T-helper 17 cell (primary cell): ENCODE data around the gene SF3B1. TPM values are rescaled to one million over a fixed set of nuclear protein-coding genes. Genes with fewer than 3 reads are reported as not detected.
"Not testable (repeated sequence)": the region's sequence is repeated elsewhere in the genome, so short reads cannot be mapped to it uniquely, and the experiment has no call there.

Experiments used
- ATAC-seq: fragments of 150-1000 bp; cut with Tn5 transposase; 2 replicates; pipeline ENCODE4 v1.10.0; 2021; ENCODE audit warnings: mild to moderate bottlenecking, moderate library complexity
- DNase-seq, 3 donors: peaks; one replicate each; pipeline versions ENCODE4 v3.0.0 to v3.0.0-alpha.2; 2020 to 2021
- H3K9me3 ChIP-seq: one replicate; pipeline ENCODE4 v1.7.0; 2013; ENCODE audit warnings: low read length, mild to moderate bottlenecking; ENCODE audit not compliant: control insufficient read depth, poor library complexity, severe bottlenecking
- H3K27ac Mint-ChIP-seq: one replicate; pipeline ENCODE4 v1.8.0; 2022; ENCODE audit warnings: mild to moderate bottlenecking, moderate library complexity, mixed read lengths
- H3K27me3 Mint-ChIP-seq: one replicate; pipeline ENCODE4 v1.8.0; 2022; ENCODE audit warnings: mixed read lengths
- H3K36me3 Mint-ChIP-seq: one replicate; pipeline ENCODE4 v1.8.0; 2022; ENCODE audit warnings: low read depth, mixed read lengths
- H3K4me1 Mint-ChIP-seq: one replicate; pipeline ENCODE4 v1.8.0; 2022; ENCODE audit warnings: mild to moderate bottlenecking, mixed read lengths
- H3K4me3 Mint-ChIP-seq: one replicate; pipeline ENCODE4 v1.8.0; 2022; ENCODE audit warnings: mild to moderate bottlenecking, moderate library complexity, mixed read lengths
- total RNA-seq, 4 donors: library from RNA in 2 of 4; stranded (reverse) in 2 of 4; gene quantifications; one replicate each; pipeline ENCODE4 v1.2.3 and lab custom pipeline; 2022 to 2026

Gene SF3B1
- total RNA-seq, 2 donors from 2014 or later, result 454 to 510 TPM

GRCh38 chr2:197359859-197360258, 75.0 kb downstream of the SF3B1 start:
- no peaks in the 10 kb centered on the region for H3K9me3 ChIP-seq
- H3K4me1 Mint-ChIP-seq, result peaks cover 16% of the 10 kb centered on the region
- ATAC-seq (no peak), DNase-seq (no peak)
- peak overlapping the region; percentile 75 for H3K27ac Mint-ChIP-seq
- H3K4me3 Mint-ChIP-seq, result no peak overlapping the region
- H3K27me3 Mint-ChIP-seq, result no peaks in the 10 kb centered on the region
- H3K36me3 Mint-ChIP-seq, result no peaks in the 10 kb centered on the region

GRCh38 chr2:197358931-197359330, 75.9 kb downstream of the SF3B1 start:
- no peaks in the 10 kb centered on the region for H3K9me3 ChIP-seq
- Mint-ChIP-seq H3K27me3 (no peaks in the 10 kb centered on the region), H3K36me3 (no peaks in the 10 kb centered on the region), H3K27ac (peak overlapping the region; percentile 75), H3K4me1 (peaks cover 16% of the 10 kb centered on the region), H3K4me3 (no peak overlapping the region)
- no peak for DNase-seq
- ATAC-seq, result no peak

DNA sequence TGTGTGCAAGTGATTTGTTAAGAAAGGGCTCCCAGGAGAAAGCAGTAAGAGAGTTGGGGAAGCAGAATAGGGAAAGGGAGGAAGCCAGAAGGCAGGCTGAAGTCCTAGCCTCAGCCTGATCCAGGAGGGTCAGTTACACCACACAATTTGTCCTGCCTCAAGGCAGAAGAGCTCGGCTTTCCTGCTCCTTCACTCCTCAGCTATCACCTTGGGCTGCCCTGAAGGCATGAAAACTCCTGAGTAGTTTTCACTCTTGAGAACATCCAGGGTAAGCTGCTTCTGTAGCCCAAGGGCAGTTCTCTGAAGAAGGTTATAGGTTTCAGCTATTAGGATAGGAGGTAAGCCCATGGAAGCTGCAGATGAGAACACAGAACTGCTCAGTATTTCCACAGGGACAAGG, 76.8 kb downstream of the SF3B1 start:
- ATAC-seq (no peak), DNase-seq (no peak)
- H3K27ac Mint-ChIP-seq, result no peak overlapping the region
- H3K36me3 Mint-ChIP-seq, result no peaks in the 10 kb centered on the region
- H3K4me1 Mint-ChIP-seq, result peaks cover 16% of the 10 kb centered on the region
- H3K4me3 Mint-ChIP-seq, result no peak overlapping the region
- H3K9me3 ChIP-seq, result no peaks in the 10 kb centered on the region
- H3K27me3 Mint-ChIP-seq, result no peaks in the 10 kb centered on the region

- DNase-seq (no peak), ATAC-seq (peak; percentile 71)
- Mint-ChIP-seq H3K36me3 (no peaks in the 10 kb centered on the region), H3K4me1 (peaks cover 16% of the 10 kb centered on the region), H3K4me3 (no peak overlapping the region), H3K27me3 (no peaks in the 10 kb centered on the region), H3K27ac (no peak overlapping the region)
- H3K9me3 ChIP-seq, result no peaks in the 10 kb centered on the region
Observed at GRCh38 chr2:197356136-197356535, 78.7 kb downstream of the SF3B1 start.

DNA sequence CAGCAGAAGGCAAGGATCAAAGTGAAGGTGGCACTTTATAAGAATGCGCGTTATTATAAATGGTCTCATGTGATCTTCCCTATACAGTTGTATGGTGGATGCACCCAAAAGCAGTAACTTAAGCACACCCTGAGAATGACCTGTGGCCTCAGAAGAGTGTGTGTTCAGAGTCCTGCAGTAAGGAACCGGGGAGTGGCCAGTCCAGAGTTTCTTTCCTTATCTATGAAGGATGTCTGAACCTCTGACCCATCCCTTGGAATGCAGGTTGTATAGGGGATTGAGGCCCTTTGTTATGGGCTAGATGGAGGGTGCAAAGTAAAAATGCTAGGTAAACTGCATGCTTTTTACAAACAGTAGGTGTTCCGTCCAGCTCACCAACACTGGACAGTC, 80.7 kb downstream of the SF3B1 start:
- H3K36me3 Mint-ChIP-seq, result no peaks in the 10 kb centered on the region
- H3K27me3 Mint-ChIP-seq, result no peaks in the 10 kb centered on the region
- no peaks in the 10 kb centered on the region for H3K9me3 ChIP-seq
- H3K4me1 Mint-ChIP-seq, result peaks cover 16% of the 10 kb centered on the region
- ATAC-seq, result no peak
- H3K4me3 Mint-ChIP-seq, result no peak overlapping the region
- no peak for DNase-seq
- H3K27ac Mint-ChIP-seq, result no peak overlapping the region

DNA sequence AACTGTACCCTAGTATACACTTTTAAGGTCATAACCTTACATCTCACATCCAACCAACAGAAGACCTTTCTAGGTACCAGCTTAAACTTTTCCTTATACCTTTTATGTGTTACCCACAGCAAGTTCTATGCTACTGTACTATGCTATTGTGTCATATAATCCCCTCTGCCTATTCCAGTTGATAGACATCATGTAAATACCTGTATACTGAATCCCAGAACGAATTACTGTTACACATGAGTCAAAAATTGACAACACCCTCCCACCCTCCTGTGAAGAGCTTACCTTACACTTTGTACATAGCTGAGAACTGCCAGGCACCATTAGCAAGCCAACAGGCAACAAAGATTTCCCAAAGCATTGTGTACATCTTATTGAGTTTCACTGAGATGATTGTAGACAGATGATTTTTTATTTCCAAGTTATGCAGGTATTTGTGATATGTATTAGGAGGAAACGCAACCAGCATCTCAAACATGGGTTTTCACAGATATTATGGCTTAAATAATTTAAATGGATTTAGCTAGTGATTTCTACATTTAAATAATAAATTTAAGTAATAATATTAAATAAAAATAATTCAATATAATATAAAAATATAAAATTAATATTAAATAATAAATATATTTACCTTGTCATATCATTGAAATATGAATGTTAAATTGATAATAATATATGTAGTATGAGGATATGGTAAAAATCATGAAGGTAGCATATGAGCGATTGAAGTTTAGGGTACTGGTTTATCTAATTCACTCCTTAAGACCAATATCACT, 81.2 kb downstream of the SF3B1 start:
- H3K4me3 Mint-ChIP-seq, result no peak overlapping the region
- H3K4me1 Mint-ChIP-seq, result peaks cover 11% of the 10 kb centered on the region
- DNase-seq (no peak), ATAC-seq (no peak)
- H3K27me3 Mint-ChIP-seq, result no peaks in the 10 kb centered on the region
- H3K9me3 ChIP-seq, result no peaks in the 10 kb centered on the region
- no peaks in the 10 kb centered on the region for H3K36me3 Mint-ChIP-seq
- no peak overlapping the region for H3K27ac Mint-ChIP-seq

- ATAC-seq (no peak), DNase-seq (no peak)
- no peaks in the 10 kb centered on the region for H3K9me3 ChIP-seq
- Mint-ChIP-seq H3K27me3 (no peaks in the 10 kb centered on the region), H3K4me3 (no peak overlapping the region), H3K4me1 (peaks cover 6% of the 10 kb centered on the region), H3K27ac (no peak overlapping the region), H3K36me3 (no peaks in the 10 kb centered on the region)
Observed at GRCh38 chr2:197349699-197350098, 85.1 kb downstream of the SF3B1 start.

DNA sequence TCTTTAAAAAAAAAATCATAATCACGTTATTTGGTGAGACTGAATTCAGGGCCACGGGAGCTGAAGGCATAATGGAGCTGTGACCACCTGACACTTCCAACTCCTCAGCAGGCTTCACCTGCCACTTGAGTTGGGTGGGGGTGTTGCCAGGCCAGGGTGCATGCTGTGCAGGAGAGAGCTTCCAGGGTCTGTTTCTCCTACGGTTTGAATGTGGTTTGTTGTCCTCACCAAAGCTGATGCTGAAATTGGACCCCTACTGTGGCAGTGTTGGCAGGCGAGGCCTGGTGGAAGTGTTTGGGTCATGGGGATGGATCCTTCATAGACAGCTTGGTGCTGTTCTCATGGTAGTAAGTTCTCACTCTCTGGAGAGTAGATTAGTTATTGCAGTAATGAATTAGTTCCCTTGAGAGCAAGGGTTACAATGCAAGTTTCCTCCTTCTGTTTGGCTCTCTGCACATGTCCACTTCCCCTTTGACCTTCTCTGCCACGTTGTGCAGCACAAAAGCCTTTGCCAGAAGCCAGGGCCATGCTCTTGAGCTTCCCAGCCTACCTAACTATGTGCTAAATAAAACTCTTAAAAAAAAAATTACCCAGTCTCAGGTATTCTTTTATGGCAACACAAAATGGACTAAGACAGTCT, 86.0 kb downstream of the SF3B1 start:
- DNase-seq (no peak), ATAC-seq (no peak)
- Mint-ChIP-seq H3K36me3 (no peaks in the 10 kb centered on the region), H3K4me3 (no peak overlapping the region), H3K4me1 (peaks cover 6% of the 10 kb centered on the region), H3K27me3 (no peaks in the 10 kb centered on the region), H3K27ac (no peak overlapping the region)
- H3K9me3 ChIP-seq, result no peaks in the 10 kb centered on the region

DNA sequence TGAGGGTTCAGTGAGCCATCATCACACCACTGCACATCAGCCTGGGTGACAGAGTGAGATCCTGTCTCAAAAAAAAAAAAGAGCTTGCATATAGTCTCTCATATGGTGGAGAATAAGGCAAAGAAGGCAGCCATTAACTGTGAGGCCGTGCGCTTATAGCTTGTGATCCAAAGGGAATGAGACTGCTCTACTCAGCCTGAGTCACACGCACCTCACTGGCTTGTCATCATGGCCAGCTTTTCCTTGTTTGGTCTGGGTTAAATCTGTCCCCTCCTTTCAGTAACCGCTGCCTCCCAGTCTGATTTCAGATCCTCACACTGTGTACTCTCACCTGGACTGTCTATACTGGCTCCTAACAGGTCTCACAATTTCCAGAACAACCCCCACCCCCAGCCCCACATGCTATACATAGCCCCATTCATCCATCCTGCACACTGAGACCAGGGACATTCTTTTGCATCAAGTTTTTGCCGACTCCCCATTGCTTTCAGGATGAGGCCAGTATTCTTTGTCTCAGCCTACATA, 88.9 kb downstream of the SF3B1 start:
- no peak overlapping the region for H3K4me3 Mint-ChIP-seq
- ATAC-seq (no peak), DNase-seq (no peak)
- H3K9me3 ChIP-seq, result no peaks in the 10 kb centered on the region
- H3K36me3 Mint-ChIP-seq, result peaks cover 2% of the 10 kb centered on the region
- H3K27ac Mint-ChIP-seq, result peak overlapping the region; percentile 49
- H3K27me3 Mint-ChIP-seq, result no peaks in the 10 kb centered on the region
- H3K4me1 Mint-ChIP-seq, result peaks cover 9% of the 10 kb centered on the region

DNA sequence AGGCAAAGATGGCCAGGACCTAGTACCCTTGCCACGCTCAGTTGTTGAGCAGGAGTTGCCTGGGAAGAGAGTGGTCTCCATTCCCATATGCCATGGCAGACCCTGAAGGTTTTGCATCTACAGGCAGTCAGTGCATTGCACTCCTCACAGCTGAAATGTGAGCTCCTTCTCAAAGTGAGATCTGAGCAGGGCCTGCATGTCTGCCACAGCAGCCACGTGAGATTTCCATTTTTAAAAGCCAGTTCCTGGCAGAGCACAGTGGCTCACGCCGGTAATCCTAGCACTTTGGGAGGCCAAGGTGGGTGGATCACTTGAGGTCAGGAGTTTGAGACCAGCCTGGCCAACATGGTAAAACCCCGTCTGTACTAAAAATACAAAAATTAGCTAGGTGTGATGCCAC, 90.9 kb downstream of the SF3B1 start:
- H3K36me3 Mint-ChIP-seq, DNase-seq, ATAC-seq, H3K27ac Mint-ChIP-seq, H3K4me3 Mint-ChIP-seq, H3K9me3 ChIP-seq, H3K27me3 Mint-ChIP-seq: not testable (repeated sequence)
- peaks cover 14% of the 10 kb centered on the region for H3K4me1 Mint-ChIP-seq

DNA sequence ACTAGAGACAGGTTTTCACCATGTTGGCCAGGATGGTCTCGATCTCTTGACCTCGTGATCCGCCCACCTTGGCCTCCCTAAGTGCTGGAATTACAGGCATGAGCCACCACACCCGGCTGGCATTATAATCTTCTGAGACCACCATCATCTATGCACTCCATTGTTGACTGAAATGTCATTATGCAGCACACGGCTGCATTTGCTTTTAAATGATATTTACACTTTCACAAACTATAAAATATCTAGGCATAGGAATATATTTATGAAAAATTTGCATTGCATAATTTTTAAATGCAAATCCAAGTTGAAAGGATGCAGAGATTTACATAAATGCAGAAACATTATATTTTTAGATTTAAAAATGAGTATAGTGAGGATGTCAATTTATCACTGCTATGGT, 94.2 kb downstream of the SF3B1 start:
- ATAC-seq (no peak), DNase-seq (no peak)
- Mint-ChIP-seq H3K27ac (no peak overlapping the region), H3K36me3 (peaks cover 2% of the 10 kb centered on the region), H3K4me3 (no peak overlapping the region), H3K27me3 (no peaks in the 10 kb centered on the region), H3K4me1 (peaks cover 13% of the 10 kb centered on the region)
- no peaks in the 10 kb centered on the region for H3K9me3 ChIP-seq
